BJ (cell line): ENCODE data around the gene DOCK6. TPM values are rescaled to one million over a fixed set of nuclear protein-coding genes. Genes with fewer than 3 reads are reported as not detected.

ENCODE experiments used
- CTCF ChIA-PET: fragments of 350-600 bp; formaldehyde crosslinking; extraction: SDS; loops from one replicate; lab custom pipeline; 2021; ENCODE audit warnings: antibody characterized with exemption, inconsistent platforms; lab: Yijun Ruan, JAX
- POLR2A ChIA-PET: fragments of 300-600 bp; sonication (Branson Sonifier 250); formaldehyde crosslinking; extraction: SDS; loops from one replicate; lab custom pipeline; 2021; ENCODE audit warnings: antibody characterized with exemption; lab: Charles Lee
- DNase-seq: peaks from one replicate; pipeline ENCODE4 v3.0.0-alpha.2; 2011; ENCODE audit warnings: low read depth
- H3K27me3 ChIP-seq: 2 replicates; pipeline ENCODE4 v1.6.0; 2011; ENCODE audit warnings: low read length; ENCODE audit not compliant: control insufficient read depth, insufficient read depth
- H3K36me3 ChIP-seq: 2 replicates; pipeline ENCODE4 v1.5.1; 2011; ENCODE audit warnings: low read length; ENCODE audit not compliant: control insufficient read depth, insufficient read depth
- H3K4me3 ChIP-seq: 2 replicates; pipeline ENCODE4 v1.5.1; 2011; ENCODE audit warnings: low read depth, mild to moderate bottlenecking, control low read depth, low read length
- polyA plus RNA-seq: library from polyadenylated mRNA; depleted of rRNA; stranded (reverse); fragments of >200 nt; gene quantifications from 2 replicates; pipeline ENCODE4 v1.2.3, GENCODE V29; 2011
- TF ChIP-seq, protein P1 (sequence below): IDR thresholded peaks from 2 replicates; pipeline ENCODE4 v1.5.1; 2011; ENCODE audit warnings: low read depth, mild to moderate bottlenecking, control low read depth, inconsistent platforms, low read length, moderate library complexity; ENCODE audit not compliant: insufficient read depth

Gene DOCK6
- polyA plus RNA-seq, 1 experiment = 15.2 TPM

GRCh38 chr19:11268783-11269267 lies 6.5 kb upstream of the DOCK6 start:
- ChIA-PET CTCF (interaction anchor here (1.0 kb wide), 1 partner anchor 13 kb away, joined by 3 read pairs; no protein-coding TSS in a partner anchor), POLR2A (no interaction called here)
- H3K36me3 ChIP-seq = no peaks in the 10 kb centered on the region

GRCh38 chr19:11267316-11268085 lies 5.2 kb upstream of the DOCK6 start:
- DNase-seq = no peak
- ChIA-PET POLR2A (no interaction called here), CTCF (interaction anchor here (1.0 to 1.4 kb wide), 3 partner anchors 26 to 215 kb away, joined by 3 to 5 read pairs (median 3); no protein-coding TSS in a partner anchor)
- Histone ChIP-seq H3K36me3 (no peaks in the 10 kb centered on the region), H3K4me3 (no peak overlapping the region), H3K27me3 (no peaks in the 10 kb centered on the region)
- TF ChIP-seq, protein P1, sequence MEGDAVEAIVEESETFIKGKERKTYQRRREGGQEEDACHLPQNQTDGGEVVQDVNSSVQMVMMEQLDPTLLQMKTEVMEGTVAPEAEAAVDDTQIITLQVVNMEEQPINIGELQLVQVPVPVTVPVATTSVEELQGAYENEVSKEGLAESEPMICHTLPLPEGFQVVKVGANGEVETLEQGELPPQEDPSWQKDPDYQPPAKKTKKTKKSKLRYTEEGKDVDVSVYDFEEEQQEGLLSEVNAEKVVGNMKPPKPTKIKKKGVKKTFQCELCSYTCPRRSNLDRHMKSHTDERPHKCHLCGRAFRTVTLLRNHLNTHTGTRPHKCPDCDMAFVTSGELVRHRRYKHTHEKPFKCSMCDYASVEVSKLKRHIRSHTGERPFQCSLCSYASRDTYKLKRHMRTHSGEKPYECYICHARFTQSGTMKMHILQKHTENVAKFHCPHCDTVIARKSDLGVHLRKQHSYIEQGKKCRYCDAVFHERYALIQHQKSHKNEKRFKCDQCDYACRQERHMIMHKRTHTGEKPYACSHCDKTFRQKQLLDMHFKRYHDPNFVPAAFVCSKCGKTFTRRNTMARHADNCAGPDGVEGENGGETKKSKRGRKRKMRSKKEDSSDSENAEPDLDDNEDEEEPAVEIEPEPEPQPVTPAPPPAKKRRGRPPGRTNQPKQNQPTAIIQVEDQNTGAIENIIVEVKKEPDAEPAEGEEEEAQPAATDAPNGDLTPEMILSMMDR = no peak

More at GRCh38 chr19:11268783-11269267, 6.5 kb upstream of the DOCK6 start:
- no peaks in the 10 kb centered on the region for H3K27me3 ChIP-seq
- no peak overlapping the region for H3K4me3 ChIP-seq
- TF ChIP-seq, protein P1 = no peak
- DNase-seq = no peak

GRCh38 chr19:11265785-11266236 lies 3.5 kb upstream of the DOCK6 start:
- no peak for DNase-seq
- POLR2A ChIA-PET = no interaction called here

GRCh38 chr19:11265177-11265784 lies 3.0 kb upstream of the DOCK6 start:
- Histone ChIP-seq H3K4me3 (no peak overlapping the region), H3K36me3 (no peaks in the 10 kb centered on the region), H3K27me3 (no peaks in the 10 kb centered on the region)
- CTCF ChIA-PET = interaction anchor here (0.9 to 1.4 kb wide), 3 partner anchors 19 to 217 kb away, joined by 3 read pairs; no protein-coding TSS in a partner anchor
- POLR2A ChIA-PET = no interaction called here
- DNase-seq = no peak
- TF ChIP-seq, protein P1 = no peak

More at GRCh38 chr19:11265785-11266236, 3.5 kb upstream of the DOCK6 start:
- Histone ChIP-seq H3K4me3 (no peak overlapping the region), H3K27me3 (no peaks in the 10 kb centered on the region), H3K36me3 (no peaks in the 10 kb centered on the region)
- TF ChIP-seq, protein P1 = no peak
- CTCF ChIA-PET = interaction anchor here (0.9 to 1.4 kb wide), 4 partner anchors 20 to 216 kb away, joined by 3 to 8 read pairs (median 3); no protein-coding TSS in a partner anchor
